Esophagus muscularis mucosa (tissue), 2 donors: ENCODE measurements around the gene TMEM80.

Source experiments
- EP300 ChIP-seq: sonication (generic); formaldehyde crosslinking; IDR thresholded peaks from one replicate; pipeline ENCODE4 v1.6.1; 2017; ENCODE audit warnings: antibody characterized with exemption
- POLR2A ChIP-seq: fragments of 450-650 bp; IDR thresholded peaks from one replicate; pipeline ENCODE4 v1.6.1; 2017; ENCODE audit warnings: antibody characterized with exemption, moderate library complexity, mild to moderate bottlenecking, low read depth

- TF ChIP-seq POLR2A (no peak), EP300 (no peak)
These were observed 47.1 kb downstream of the TMEM80 start for GRCh38 chr11:742571-743201.
